K562 (cell line): ENCODE data around the gene TBC1D1. TPM values are rescaled to one million over a fixed set of nuclear protein-coding genes. Genes with fewer than 3 reads are reported as not detected.

Experiments
- ATAC-seq: fragments of 200-7000 bp; cut with Tn5 transposase; 3 replicates; pipeline ENCODE4 v1.9.1; 2020; ENCODE audit warnings: moderate library complexity
- BruUV-seq: library from RNA; stranded (reverse); fragments of 400-500 nt; replicated peaks from 2 replicates; lab custom pipeline; 2021; lab: Mats Ljungman, UMichigan
- CTCF ChIA-PET: fragments of 300-600 bp; formaldehyde crosslinking; extraction: SDS; loops from one replicate; lab custom pipeline; 2021; ENCODE audit warnings: low intra/inter-chr PET ratio; lab: Yijun Ruan, JAX
- POLR2A ChIA-PET: fragments of 300-600, 350-650 bp; sonication (Branson Sonifier 250); formaldehyde crosslinking; extraction: SDS; loops from one replicate; lab custom pipeline; 2021; ENCODE audit warnings: antibody characterized with exemption, inconsistent platforms; lab: Yijun Ruan, JAX
- DNase-seq, 4 experiments: peaks; one replicate each; pipeline versions ENCODE4 v3.0.0 to v3.0.0-alpha.2; 2011 to 2018; ENCODE audit warnings: low spot score in 3 of 4, mixed read lengths in 3 of 4; ENCODE audit errors: extremely low read depth in 1 of 4
- FAIRE-seq: peaks from 2 replicates; lab custom pipeline; 2011; peaks lifted over from hg19 to GRCh38; lab: Jason Lieb, UNC
- H2AFZ ChIP-seq: 2 replicates; pipeline ENCODE4 v1.6.0; 2011; ENCODE audit warnings: low read depth, low read length, control low read depth, inconsistent platforms
- H3K27ac ChIP-seq: fragments of 200-600 bp; 3 replicates; pipeline ENCODE4 v1.8.0; 2011; ENCODE audit warnings: low read depth, mild to moderate bottlenecking, control low read depth, inconsistent platforms, low read length, moderate library complexity, mixed read lengths; ENCODE audit errors: extremely low read depth
- H3K27me3 ChIP-seq, 2 experiments: fragments of 300-600 bp in 1 of 2; 2 replicates in 1 of 2; 3 replicates in 1 of 2; pipeline versions ENCODE4 v1.6.0 to v1.8.0; 2011; ENCODE audit warnings: inconsistent platforms in 2 of 2, low read length in 2 of 2, mild to moderate bottlenecking in 1 of 2, mixed read lengths in 1 of 2, moderate library complexity in 1 of 2; ENCODE audit not compliant: control insufficient read depth in 2 of 2, insufficient read depth in 2 of 2
- H3K36me3 ChIP-seq: fragments of 300-600 bp; 3 replicates; pipeline ENCODE4 v1.8.0; 2011; ENCODE audit warnings: mild to moderate bottlenecking, low read length, inconsistent platforms; ENCODE audit not compliant: control insufficient read depth, insufficient read depth
- H3K4me1 ChIP-seq, 2 experiments: fragments of 200-600 bp in 1 of 2; replicated peaks in 1 of 2; 2 replicates in 1 of 2; 3 replicates in 1 of 2; pipeline versions ENCODE4 v1.5.1 to v1.8.0; 2011; ENCODE audit warnings: inconsistent platforms in 2 of 2, low read length in 2 of 2, mild to moderate bottlenecking in 1 of 2, mixed read lengths in 1 of 2, moderate library complexity in 1 of 2; ENCODE audit not compliant: control insufficient read depth in 2 of 2, insufficient read depth in 2 of 2
- H3K4me2 ChIP-seq: 2 replicates; pipeline ENCODE4 v1.6.1; 2011; ENCODE audit warnings: low read length, control low read depth, inconsistent platforms, mixed read lengths; ENCODE audit not compliant: insufficient read depth
- H3K4me3 ChIP-seq: fragments of 200-600 bp; sonication (generic), shearing (Covaris generic); 2 replicates; pipeline ENCODE4 v1.5.1; 2016; ENCODE audit warnings: control low read depth, inconsistent platforms
- H3K79me2 ChIP-seq: fragments of 200-600 bp; 3 replicates; pipeline ENCODE4 v1.8.0; 2011; ENCODE audit warnings: low read length, inconsistent platforms; ENCODE audit not compliant: control insufficient read depth, insufficient read depth
- H3K9ac ChIP-seq, 2 experiments: 2 replicates each; pipeline versions ENCODE4 v1.6.0 to v1.6.1; 2011; ENCODE audit warnings: low read depth in 2 of 2, low read length in 2 of 2, control low read depth in 1 of 2, inconsistent platforms in 1 of 2, mild to moderate bottlenecking in 1 of 2, mixed read lengths in 1 of 2; ENCODE audit not compliant: insufficient read depth in 1 of 2
- H3K9me1 ChIP-seq: one replicate; pipeline ENCODE4 v1.6.0; 2011; ENCODE audit warnings: inconsistent platforms, mild to moderate bottlenecking, low read length, moderate library complexity; ENCODE audit not compliant: control insufficient read depth, insufficient read depth
- H3K9me3 ChIP-seq: replicated peaks from 2 replicates; pipeline ENCODE4 v1.5.1; 2011; ENCODE audit warnings: low read depth, low read length, inconsistent platforms; ENCODE audit not compliant: control insufficient read depth, insufficient read depth
- H4K20me1 ChIP-seq: replicated peaks from 2 replicates; pipeline ENCODE4 v1.6.1; 2011; ENCODE audit warnings: low read length, inconsistent platforms, mixed read lengths; ENCODE audit not compliant: control insufficient read depth, insufficient read depth
- CBX8 ChIP-seq: fragments of 200-600 bp; sonication (generic); IDR thresholded peaks from 2 replicates; pipeline ENCODE4 v1.6.1; 2012; ENCODE audit warnings: borderline replicate concordance, mixed run types, low read depth, mild to moderate bottlenecking, moderate library complexity, mixed read lengths, low read length, control low read depth, inconsistent platforms; ENCODE audit not compliant: poor library complexity, severe bottlenecking; ENCODE audit errors: extremely low read depth
- ETV6 ChIP-seq, 3 experiments: fragments of 150-350 bp in 1 of 3; sonication (generic) in 1 of 3; formaldehyde crosslinking in 1 of 3; IDR thresholded peaks; 2 replicates each; pipeline versions ENCODE4 v1.6.1 to v1.8.0; 2014 to 2022; ENCODE audit warnings: borderline replicate concordance in 2 of 3, low read depth in 2 of 3, antibody characterized with exemption in 1 of 3, low read length in 1 of 3, mild to moderate bottlenecking in 1 of 3, missing genetic modification reagents in 1 of 3
- EWSR1 ChIP-seq: fragments of 450-650 bp; IDR thresholded peaks from 2 replicates; pipeline ENCODE4 v1.6.1; 2018; ENCODE audit warnings: borderline replicate concordance, mild to moderate bottlenecking, low read depth, moderate library complexity; ENCODE audit not compliant: partially characterized antibody
- SMARCA5 ChIP-seq: fragments of 450-650 bp; IDR thresholded peaks from 2 replicates; pipeline ENCODE4 v1.6.1; 2016
- SRF ChIP-seq, 2 experiments: fragments of 250-450, 450-650 bp in 1 of 2; sonication (Bioruptor Pico) in 1 of 2; sonication (generic) in 1 of 2; formaldehyde crosslinking; IDR thresholded peaks; 2 replicates each; pipeline versions ENCODE4 v1.5.0 to v1.5.1; 2020 to 2022; ENCODE audit warnings: mild to moderate bottlenecking in 1 of 2, missing genetic modification reagents in 1 of 2
- ZFP36 ChIP-seq: fragments of 150-350 bp; IDR thresholded peaks from 2 replicates; pipeline ENCODE4 v1.6.1; 2018; ENCODE audit warnings: low read length, low read depth; ENCODE audit not compliant: partially characterized antibody
- ZNF324 ChIP-seq: fragments of 250-450 bp; sonication (Bioruptor Pico); IDR thresholded peaks from 2 replicates; pipeline ENCODE4 v1.4.0; 2020; ENCODE audit warnings: mild to moderate bottlenecking
- ZNF75A ChIP-seq: fragments of 450-650 bp; formaldehyde crosslinking; IDR thresholded peaks from 2 replicates; pipeline ENCODE4 v1.4.0; 2020; ENCODE audit warnings: mild to moderate bottlenecking
- ZNF780A ChIP-seq: fragments of 250-450 bp; sonication (Bioruptor Pico); IDR thresholded peaks from 2 replicates; pipeline ENCODE4 v1.5.0; 2021; ENCODE audit warnings: mild to moderate bottlenecking
- ZSCAN29 ChIP-seq: fragments of 450-650 bp; IDR thresholded peaks from 2 replicates; pipeline ENCODE4 v1.6.1; 2017
- WGBS: fragments of 100-300 bp; shearing (Covaris generic); methylation state at CpG from one replicate; pipeline ENCODE4 v1.1.6; 2016; ENCODE audit warnings: low coverage, mixed read lengths; ENCODE audit not compliant: insufficient coverage; ENCODE audit errors: missing lambda C conversion rate; 5-methylcytosine and 5-hydroxymethylcytosine counted together
- in situ Hi-C: fragments of 300-500 bp; cut with MboI; formaldehyde crosslinking; loops from 4 replicates; pipeline ENCODE4 v1.15.0; 2018; ENCODE audit warnings: inconsistent platforms, mixed read lengths
- intact Hi-C: fragments of 100-400 bp; cut with micrococcal nuclease; formaldehyde crosslinking; loops from 2 replicates; pipeline ENCODE4 v1.14.2; 2022
- polyA plus RNA-seq, 8 experiments: library from polyadenylated mRNA; depleted of rRNA in 4 of 8; stranded (reverse) in 5 of 8; unstranded in 3 of 8; fragments of >200 nt; fragmentation: Nextera tagmentation in 2 of 8; fragmentation: Illumina TruSeq in 1 of 8; extraction: Ambion mirVana in 2 of 8; extraction: Trizol in 1 of 8; gene quantifications; 2 replicates each; pipeline versions ENCODE4 v1.2.1 to v1.2.3, GENCODE V29; 2011 to 2014; ENCODE audit warnings: inconsistent platforms in 1 of 8, missing spikeins in 1 of 8
- total RNA-seq, 7 experiments: library from RNA; depleted of rRNA in 6 of 7; stranded (reverse); fragments of >200 nt in 6 of 7; fragmentation: Illumina TruSeq in 2 of 7; extraction: Trizol in 2 of 7; gene quantifications; 2 replicates each; pipeline versions ENCODE4 v1.2.1 to v1.2.3, GENCODE V29; 2011 to 2021; ENCODE audit warnings: low replicate concordance in 1 of 7
- TF ChIP-seq, protein P1 (sequence below): IDR thresholded peaks from 2 replicates; pipeline ENCODE4 v1.6.1; 2012; ENCODE audit warnings: low read depth, low read length, improper control_type of control experiment, borderline replicate concordance
- TF ChIP-seq, protein P2 (sequence below), 2 experiments: fragments of 450-650 bp in 1 of 2; sonication (generic) in 1 of 2; formaldehyde crosslinking; conservative IDR thresholded peaks; 2 replicates each; pipeline versions ENCODE4 v1.4.0 to v1.8.1; 2020 to 2022; ENCODE audit warnings: mild to moderate bottlenecking in 1 of 2, missing genetic modification reagents in 1 of 2
- TF ChIP-seq, protein P3 (sequence below): fragments of 450-650 bp; IDR thresholded peaks from one replicate; pipeline ENCODE4 v1.6.1; 2018; ENCODE audit warnings: mild to moderate bottlenecking, moderate library complexity; ENCODE audit not compliant: partially characterized antibody
- TF ChIP-seq, protein P4 (sequence below): sonication (generic); formaldehyde crosslinking; IDR thresholded peaks from 2 replicates; pipeline ENCODE4 v1.8.1; 2022; ENCODE audit warnings: missing genetic modification reagents

Gene TBC1D1
- total and polyA plus RNA-seq, 9 of the 15 experiments (the other 6 are each of a cell fraction or from before 2014, with no cell fraction given): 0.59 to 14.2 (median 8.8) TPM

DNA sequence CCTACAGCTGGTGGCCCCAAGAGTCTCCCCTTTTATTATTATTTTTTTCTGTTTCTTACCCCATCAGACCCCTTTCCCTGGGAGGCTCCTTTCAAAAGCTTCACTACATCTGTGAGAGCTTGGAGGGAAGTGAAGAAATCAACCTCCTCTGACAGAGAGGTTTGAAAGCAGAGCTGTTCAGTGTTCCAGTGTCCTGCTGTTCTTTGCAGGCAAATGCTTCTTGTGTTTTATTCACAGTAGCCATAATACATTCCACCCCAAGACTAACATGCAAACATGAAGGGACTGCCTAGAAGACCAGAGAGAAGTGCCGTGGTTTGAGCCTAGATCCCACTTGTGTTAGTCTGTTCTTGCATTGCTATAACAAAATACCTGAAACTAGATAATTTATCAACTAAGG is 261.4 kb downstream of the TBC1D1 start (continued):
- TF ChIP-seq, protein P1, sequence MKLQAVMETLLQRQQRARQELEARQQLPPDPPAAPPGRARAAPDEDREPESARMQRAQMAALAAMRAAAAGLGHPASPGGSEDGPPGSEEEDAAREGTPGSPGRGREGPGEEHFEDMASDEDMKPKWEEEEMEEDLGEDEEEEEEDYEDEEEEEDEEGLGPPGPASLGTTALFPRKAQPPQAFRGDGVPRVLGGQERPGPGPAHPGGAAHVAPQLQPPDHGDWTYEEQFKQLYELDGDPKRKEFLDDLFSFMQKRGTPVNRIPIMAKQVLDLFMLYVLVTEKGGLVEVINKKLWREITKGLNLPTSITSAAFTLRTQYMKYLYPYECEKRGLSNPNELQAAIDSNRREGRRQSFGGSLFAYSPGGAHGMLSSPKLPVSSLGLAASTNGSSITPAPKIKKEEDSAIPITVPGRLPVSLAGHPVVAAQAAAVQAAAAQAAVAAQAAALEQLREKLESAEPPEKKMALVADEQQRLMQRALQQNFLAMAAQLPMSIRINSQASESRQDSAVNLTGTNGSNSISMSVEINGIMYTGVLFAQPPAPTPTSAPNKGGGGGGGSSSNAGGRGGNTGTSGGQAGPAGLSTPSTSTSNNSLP: no peak
- TF ChIP-seq ZSCAN29 (no peak), CBX8 (no peak), ZNF324 (CRISPR knock-in tag) (no peak), ZNF780A (CRISPR knock-in tag) (no peak)

DNA sequence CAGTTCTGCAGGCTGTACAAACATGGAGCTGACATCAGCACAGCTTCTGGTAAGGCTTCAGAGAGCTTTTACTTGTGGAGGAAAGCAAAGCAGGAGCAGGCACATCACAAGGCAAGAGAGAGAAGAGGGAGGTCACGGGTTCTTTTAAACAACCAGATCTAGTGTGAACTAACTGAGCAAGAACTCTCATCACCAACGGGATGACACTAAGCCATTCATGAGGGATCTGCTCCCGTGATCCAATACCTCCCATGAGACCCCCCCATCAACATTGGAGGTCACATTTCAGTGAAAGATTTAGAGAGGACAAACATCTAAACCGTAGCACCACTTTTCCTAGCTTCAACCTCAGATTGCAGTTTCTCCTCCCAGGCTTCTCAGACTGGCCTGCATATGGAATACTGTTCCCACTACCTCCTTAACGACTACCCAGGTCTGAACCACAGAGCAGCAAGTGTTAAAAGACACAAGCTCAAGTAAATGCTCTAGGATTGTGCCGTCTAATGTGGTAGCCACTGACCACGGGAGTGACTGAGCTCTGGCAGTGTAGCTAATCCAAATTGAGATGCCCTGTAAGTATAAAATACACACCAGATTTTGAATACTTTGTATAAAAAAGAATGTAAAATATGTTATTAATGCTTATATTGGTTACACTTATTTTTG is 262.0 kb downstream of the TBC1D1 start:
- DNase-seq: no peak
- H3K4me3 ChIP-seq: no peak overlapping the region
- peaks cover 5% of the 10 kb centered on the region in 2 experiments; a peak in 4 of 5 replicates for H3K4me1 ChIP-seq
- 1% methylated on average over 7 of the region's 7 CpGs for WGBS
- H3K79me2 ChIP-seq: no peaks in the 10 kb centered on the region
- no peak overlapping the region for H3K27ac ChIP-seq
- BruUV-seq: no TSS peak
- H3K27me3 ChIP-seq: peaks cover 6 to 22% of the 10 kb centered on the region in 2 experiments; a peak in 3 of 5 replicates
- no peak overlapping the region for H2AFZ ChIP-seq
- intact Hi-C loops (no loop called here), in situ Hi-C loops (no loop called here)
- ChIA-PET POLR2A (interaction anchor here (0.6 to 1.0 kb wide), 3 partner anchors 8 to 299 kb away, joined by 3 to 4 read pairs (median 3); no protein-coding TSS in a partner anchor), CTCF (no interaction called here)
- H3K9ac ChIP-seq: no peak overlapping the region
- no peaks in the 10 kb centered on the region for H3K36me3 ChIP-seq
- H3K9me1 ChIP-seq: no peaks in the 10 kb centered on the region
- no peak for FAIRE-seq
- no peak for ATAC-seq
- no peak overlapping the region for H3K4me2 ChIP-seq
- H3K9me3 ChIP-seq: no peaks in the 10 kb centered on the region
- no peaks in the 10 kb centered on the region for H4K20me1 ChIP-seq
- TF ChIP-seq, protein P2, sequence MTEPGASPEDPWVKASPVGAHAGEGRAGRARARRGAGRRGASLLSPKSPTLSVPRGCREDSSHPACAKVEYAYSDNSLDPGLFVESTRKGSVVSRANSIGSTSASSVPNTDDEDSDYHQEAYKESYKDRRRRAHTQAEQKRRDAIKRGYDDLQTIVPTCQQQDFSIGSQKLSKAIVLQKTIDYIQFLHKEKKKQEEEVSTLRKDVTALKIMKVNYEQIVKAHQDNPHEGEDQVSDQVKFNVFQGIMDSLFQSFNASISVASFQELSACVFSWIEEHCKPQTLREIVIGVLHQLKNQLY (CRISPR knock-in tag; conservative IDR thresholded peaks at IDR 0.05): no peak
- TF ChIP-seq, protein P3, sequence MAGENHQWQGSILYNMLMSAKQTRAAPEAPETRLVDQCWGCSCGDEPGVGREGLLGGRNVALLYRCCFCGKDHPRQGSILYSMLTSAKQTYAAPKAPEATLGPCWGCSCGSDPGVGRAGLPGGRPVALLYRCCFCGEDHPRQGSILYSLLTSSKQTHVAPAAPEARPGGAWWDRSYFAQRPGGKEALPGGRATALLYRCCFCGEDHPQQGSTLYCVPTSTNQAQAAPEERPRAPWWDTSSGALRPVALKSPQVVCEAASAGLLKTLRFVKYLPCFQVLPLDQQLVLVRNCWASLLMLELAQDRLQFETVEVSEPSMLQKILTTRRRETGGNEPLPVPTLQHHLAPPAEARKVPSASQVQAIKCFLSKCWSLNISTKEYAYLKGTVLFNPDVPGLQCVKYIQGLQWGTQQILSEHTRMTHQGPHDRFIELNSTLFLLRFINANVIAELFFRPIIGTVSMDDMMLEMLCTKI: no peak
- TF ChIP-seq ZNF75A (no peak), EWSR1 (no peak), ETV6 (IDR thresholded peaks at IDR 0.05; ENCODE audit: borderline replicate concordance in 1 of 2, low read depth in 2 of 2, low read length in 1 of 2) (no peak), ETV6 (CRISPR knock-in tag; IDR thresholded peaks at IDR 0.05; ENCODE audit: borderline replicate concordance) (no peak), ZFP36 (no peak), SMARCA5 (no peak), SRF (CRISPR knock-in tag; IDR thresholded peaks at IDR 0.05) (no peak)
- TF ChIP-seq, protein P4, sequence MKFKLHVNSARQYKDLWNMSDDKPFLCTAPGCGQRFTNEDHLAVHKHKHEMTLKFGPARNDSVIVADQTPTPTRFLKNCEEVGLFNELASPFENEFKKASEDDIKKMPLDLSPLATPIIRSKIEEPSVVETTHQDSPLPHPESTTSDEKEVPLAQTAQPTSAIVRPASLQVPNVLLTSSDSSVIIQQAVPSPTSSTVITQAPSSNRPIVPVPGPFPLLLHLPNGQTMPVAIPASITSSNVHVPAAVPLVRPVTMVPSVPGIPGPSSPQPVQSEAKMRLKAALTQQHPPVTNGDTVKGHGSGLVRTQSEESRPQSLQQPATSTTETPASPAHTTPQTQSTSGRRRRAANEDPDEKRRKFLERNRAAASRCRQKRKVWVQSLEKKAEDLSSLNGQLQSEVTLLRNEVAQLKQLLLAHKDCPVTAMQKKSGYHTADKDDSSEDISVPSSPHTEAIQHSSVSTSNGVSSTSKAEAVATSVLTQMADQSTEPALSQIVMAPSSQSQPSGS (CRISPR knock-in tag): no peak
